HUES6 (cell line): ENCODE results near the gene DNAH11.

Source experiments
- H3K27ac ChIP-seq: 2 replicates; pipeline ENCODE4 v1.7.0; 2013; ENCODE audit warnings: low read depth, mild to moderate bottlenecking, low read length, inconsistent platforms
- H3K27me3 ChIP-seq: 2 replicates; pipeline ENCODE4 v1.6.1; 2013; ENCODE audit warnings: low read length; ENCODE audit not compliant: control insufficient read depth, insufficient read depth
- H3K36me3 ChIP-seq: 2 replicates; pipeline ENCODE4 v1.6.1; 2013; ENCODE audit warnings: low read length; ENCODE audit not compliant: control insufficient read depth, insufficient read depth
- H3K4me1 ChIP-seq: 2 replicates; pipeline ENCODE4 v1.6.1; 2013; ENCODE audit warnings: low read length; ENCODE audit not compliant: control insufficient read depth, insufficient read depth
- H3K4me3 ChIP-seq: 2 replicates; pipeline ENCODE4 v1.5.1; 2013; ENCODE audit warnings: low read depth, low read length
- H3K9ac ChIP-seq: one replicate; pipeline ENCODE4 v1.6.1; 2013; ENCODE audit warnings: mild to moderate bottlenecking, low read length
- H3K9me3 ChIP-seq: 2 replicates; pipeline ENCODE4 v1.6.1; 2013; ENCODE audit warnings: low read depth, low read length; ENCODE audit not compliant: control insufficient read depth, insufficient read depth

DNAH11 gene

GRCh38 chr7:21550076-21550475 is 7.2 kb downstream of the DNAH11 start:
- Histone ChIP-seq H3K27me3 (peaks cover under 1% of the 10 kb centered on the region), H3K36me3 (no peaks in the 10 kb centered on the region), H3K4me1 (peaks cover 17% of the 10 kb centered on the region), H3K27ac (no peak overlapping the region), H3K9me3 (no peaks in the 10 kb centered on the region), H3K4me3 (no peak overlapping the region), H3K9ac (no peak overlapping the region)

DNA sequence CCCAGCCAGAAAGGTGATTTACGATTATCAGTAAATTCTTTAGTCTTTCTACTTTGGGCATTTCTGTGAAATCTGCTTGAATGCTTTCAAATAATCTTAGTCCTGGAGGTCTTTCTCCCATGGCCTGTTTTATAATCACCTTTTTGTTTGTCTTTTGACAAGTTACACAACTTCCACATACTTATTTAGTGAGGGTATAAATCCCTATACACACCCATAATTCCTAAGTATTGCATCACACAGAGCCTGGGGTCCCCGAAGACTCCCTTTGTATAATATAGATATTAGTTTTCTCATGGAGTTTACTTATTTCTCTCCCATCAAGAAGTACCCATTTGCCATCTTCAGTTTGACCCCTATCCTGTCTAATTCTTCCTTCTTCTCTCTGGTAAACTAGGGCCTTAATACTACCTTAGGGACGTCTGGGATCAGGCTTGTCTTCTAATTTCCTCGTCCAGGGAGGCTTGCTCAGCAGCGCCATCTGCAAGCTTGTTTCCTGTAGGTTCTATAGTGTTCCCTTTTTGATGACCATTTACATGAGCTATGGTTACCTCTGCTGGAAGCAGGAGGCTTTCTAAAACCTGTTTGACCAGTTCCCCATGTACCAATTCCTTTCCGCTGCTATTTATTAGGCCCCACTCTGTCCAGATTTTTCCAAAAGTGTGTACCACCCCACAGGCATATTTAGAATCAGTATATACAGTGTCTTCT is 8.1 kb downstream of the DNAH11 start:
- Histone ChIP-seq H3K9ac (no peak overlapping the region), H3K4me3 (no peak overlapping the region), H3K4me1 (peaks cover 11% of the 10 kb centered on the region), H3K36me3 (no peaks in the 10 kb centered on the region), H3K9me3 (no peaks in the 10 kb centered on the region), H3K27me3 (no peaks in the 10 kb centered on the region), H3K27ac (no peak overlapping the region)

DNA sequence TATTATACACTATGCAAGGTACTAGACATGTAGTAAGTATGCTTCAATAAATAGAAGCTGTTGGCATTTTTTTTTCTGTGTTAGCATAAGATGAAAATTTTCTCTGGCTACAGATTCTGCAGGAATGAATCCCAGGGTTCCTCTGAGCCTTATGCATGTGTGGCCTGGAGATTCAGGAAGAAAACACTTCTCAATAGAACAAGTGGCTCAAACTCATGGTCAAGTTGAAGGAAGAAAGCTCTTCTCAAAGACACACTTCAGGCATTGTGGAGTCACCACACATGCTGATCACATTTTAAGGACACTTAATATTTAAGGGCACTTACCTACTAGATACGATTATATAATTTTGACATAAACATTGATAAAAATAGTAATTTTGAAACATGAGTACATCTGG is 19.5 kb downstream of the DNAH11 start:
- H3K9ac ChIP-seq = no peak overlapping the region
- H3K27me3 ChIP-seq = no peaks in the 10 kb centered on the region
- no peak overlapping the region for H3K4me3 ChIP-seq
- no peaks in the 10 kb centered on the region for H3K9me3 ChIP-seq
- H3K4me1 ChIP-seq = no peaks in the 10 kb centered on the region
- no peak overlapping the region for H3K27ac ChIP-seq
- no peaks in the 10 kb centered on the region for H3K36me3 ChIP-seq

- Histone ChIP-seq H3K27ac (no peak overlapping the region), H3K9ac (no peak overlapping the region), H3K4me1 (no peaks in the 10 kb centered on the region), H3K9me3 (no peaks in the 10 kb centered on the region), H3K27me3 (no peaks in the 10 kb centered on the region), H3K4me3 (no peak overlapping the region), H3K36me3 (no peaks in the 10 kb centered on the region)
Measured at GRCh38 chr7:21565614-21566013, 22.8 kb downstream of the DNAH11 start.

GRCh38 chr7:21566094-21566493 is 23.3 kb downstream of the DNAH11 start:
- Histone ChIP-seq H3K27ac (no peak overlapping the region), H3K9me3 (no peaks in the 10 kb centered on the region), H3K4me3 (no peak overlapping the region), H3K27me3 (no peaks in the 10 kb centered on the region), H3K36me3 (no peaks in the 10 kb centered on the region), H3K9ac (no peak overlapping the region), H3K4me1 (no peaks in the 10 kb centered on the region)

GRCh38 chr7:21568762-21569161 is 25.9 kb downstream of the DNAH11 start:
- Histone ChIP-seq H3K36me3 (no peaks in the 10 kb centered on the region), H3K4me1 (no peaks in the 10 kb centered on the region), H3K9ac (no peak overlapping the region), H3K27me3 (no peaks in the 10 kb centered on the region), H3K9me3 (no peaks in the 10 kb centered on the region), H3K4me3 (no peak overlapping the region), H3K27ac (no peak overlapping the region)

DNA sequence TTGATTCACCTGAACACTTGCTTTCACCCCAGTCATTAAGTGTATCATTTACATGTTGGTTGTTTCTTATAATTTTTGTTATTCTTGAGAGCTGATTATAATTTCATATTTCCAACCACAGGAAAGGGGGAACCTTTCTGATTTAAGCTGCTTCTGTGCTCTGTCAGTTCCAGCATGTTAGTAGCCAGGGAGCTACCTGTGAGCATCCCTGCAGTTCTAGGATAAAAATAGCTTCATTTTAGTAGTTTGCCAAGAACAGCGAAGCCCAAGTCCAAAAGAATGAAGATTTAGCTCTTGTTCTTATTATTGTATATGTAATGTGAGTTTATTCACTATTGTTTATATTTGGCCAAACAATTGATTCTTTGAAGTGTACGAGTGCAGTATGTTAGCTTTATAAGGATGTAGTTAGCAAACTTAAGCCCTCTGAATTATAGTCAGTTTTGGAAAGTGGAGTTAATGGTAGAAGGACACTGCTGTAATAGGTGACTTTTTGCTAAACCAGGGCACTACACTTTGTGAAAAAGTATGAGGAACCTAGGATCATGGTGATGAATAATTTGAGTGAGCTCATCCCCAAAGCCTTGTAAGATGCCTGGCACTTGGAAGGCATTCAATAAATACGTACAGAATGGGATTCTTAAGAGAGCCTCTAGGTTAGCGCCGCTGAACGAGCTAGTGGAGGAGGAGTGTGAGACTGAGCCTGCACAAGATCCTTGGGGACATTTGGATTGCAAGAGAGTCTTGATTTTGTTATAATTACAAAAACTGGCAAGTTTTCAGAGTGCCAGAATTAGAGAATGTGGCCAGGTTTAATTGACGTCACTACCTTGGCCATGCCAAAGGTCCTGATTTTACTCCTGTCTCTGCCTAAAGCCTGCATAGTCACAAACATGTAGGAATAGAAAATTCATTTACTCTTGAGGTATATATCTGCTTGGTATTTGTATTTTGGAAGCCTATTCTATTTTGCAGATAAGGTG is 29.8 kb downstream of the DNAH11 start:
- Histone ChIP-seq H3K27me3 (no peaks in the 10 kb centered on the region), H3K27ac (no peak overlapping the region), H3K4me3 (no peak overlapping the region), H3K36me3 (no peaks in the 10 kb centered on the region), H3K9ac (no peak overlapping the region), H3K9me3 (no peaks in the 10 kb centered on the region), H3K4me1 (no peaks in the 10 kb centered on the region)

GRCh38 chr7:21579341-21580072 is 36.7 kb downstream of the DNAH11 start:
- H3K27ac ChIP-seq = no peak overlapping the region
- H3K4me3 ChIP-seq = no peak overlapping the region
- no peaks in the 10 kb centered on the region for H3K4me1 ChIP-seq
- H3K27me3 ChIP-seq = no peaks in the 10 kb centered on the region
- peaks cover 6% of the 10 kb centered on the region; the same call in 1 of the 2 replicates for H3K9me3 ChIP-seq
- no peak overlapping the region for H3K9ac ChIP-seq
- H3K36me3 ChIP-seq = no peaks in the 10 kb centered on the region

DNA sequence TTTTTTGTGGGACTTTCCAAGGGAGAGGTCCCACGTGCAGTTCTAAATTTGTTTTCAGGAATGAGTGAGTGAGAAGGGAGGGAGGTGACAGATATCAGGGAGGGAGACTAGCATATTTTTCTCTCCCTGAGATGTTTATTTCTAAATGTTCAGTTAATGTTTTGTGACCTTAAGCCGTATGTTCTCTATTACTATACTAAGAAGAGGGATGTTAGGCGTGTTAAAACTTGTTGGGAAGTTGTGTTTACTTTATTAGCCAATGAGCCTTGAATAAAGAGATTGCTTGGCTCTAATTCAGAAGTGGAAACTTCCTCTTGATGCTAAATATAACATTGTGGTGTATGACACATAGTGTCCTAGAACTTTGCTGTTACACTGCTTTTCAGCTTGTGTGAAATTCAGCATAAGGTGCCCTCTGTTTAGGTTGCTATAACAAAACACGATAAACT is 37.3 kb downstream of the DNAH11 start:
- no peak overlapping the region for H3K4me3 ChIP-seq
- H3K9ac ChIP-seq = no peak overlapping the region
- H3K27me3 ChIP-seq = no peaks in the 10 kb centered on the region
- no peaks in the 10 kb centered on the region for H3K4me1 ChIP-seq
- no peak overlapping the region for H3K27ac ChIP-seq
- H3K9me3 ChIP-seq = peaks cover 6% of the 10 kb centered on the region; the same call in 1 of the 2 replicates
- H3K36me3 ChIP-seq = no peaks in the 10 kb centered on the region

GRCh38 chr7:21585070-21585724 is 42.4 kb downstream of the DNAH11 start:
- Histone ChIP-seq H3K9me3 (peaks cover 6% of the 10 kb centered on the region; the same call in 1 of the 2 replicates), H3K27me3 (no peaks in the 10 kb centered on the region), H3K4me1 (0 out of 2 replicates have a peak, but pooled peaks cover 3% of the 10 kb centered on the region), H3K27ac (no peak overlapping the region), H3K4me3 (no peak overlapping the region), H3K9ac (no peak overlapping the region), H3K36me3 (no peaks in the 10 kb centered on the region)
